SKM-1 treated with dmso at 0.1 percent for 144 hours (cell line): ENCODE measurements around the gene SELPLG.
"Not testable (repeated sequence)": the region's sequence is repeated elsewhere in the genome, so short reads cannot be mapped to it uniquely, and the experiment has no call there.

Experiments
- DNase-seq: peaks from one replicate; lab custom pipeline; 2025; ENCODE audit not compliant: unreplicated experiment; lab: John Stamatoyannopoulos, UW

SELPLG gene, protein sequence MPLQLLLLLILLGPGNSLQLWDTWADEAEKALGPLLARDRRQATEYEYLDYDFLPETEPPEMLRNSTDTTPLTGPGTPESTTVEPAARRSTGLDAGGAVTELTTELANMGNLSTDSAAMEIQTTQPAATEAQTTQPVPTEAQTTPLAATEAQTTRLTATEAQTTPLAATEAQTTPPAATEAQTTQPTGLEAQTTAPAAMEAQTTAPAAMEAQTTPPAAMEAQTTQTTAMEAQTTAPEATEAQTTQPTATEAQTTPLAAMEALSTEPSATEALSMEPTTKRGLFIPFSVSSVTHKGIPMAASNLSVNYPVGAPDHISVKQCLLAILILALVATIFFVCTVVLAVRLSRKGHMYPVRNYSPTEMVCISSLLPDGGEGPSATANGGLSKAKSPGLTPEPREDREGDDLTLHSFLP

DNA sequence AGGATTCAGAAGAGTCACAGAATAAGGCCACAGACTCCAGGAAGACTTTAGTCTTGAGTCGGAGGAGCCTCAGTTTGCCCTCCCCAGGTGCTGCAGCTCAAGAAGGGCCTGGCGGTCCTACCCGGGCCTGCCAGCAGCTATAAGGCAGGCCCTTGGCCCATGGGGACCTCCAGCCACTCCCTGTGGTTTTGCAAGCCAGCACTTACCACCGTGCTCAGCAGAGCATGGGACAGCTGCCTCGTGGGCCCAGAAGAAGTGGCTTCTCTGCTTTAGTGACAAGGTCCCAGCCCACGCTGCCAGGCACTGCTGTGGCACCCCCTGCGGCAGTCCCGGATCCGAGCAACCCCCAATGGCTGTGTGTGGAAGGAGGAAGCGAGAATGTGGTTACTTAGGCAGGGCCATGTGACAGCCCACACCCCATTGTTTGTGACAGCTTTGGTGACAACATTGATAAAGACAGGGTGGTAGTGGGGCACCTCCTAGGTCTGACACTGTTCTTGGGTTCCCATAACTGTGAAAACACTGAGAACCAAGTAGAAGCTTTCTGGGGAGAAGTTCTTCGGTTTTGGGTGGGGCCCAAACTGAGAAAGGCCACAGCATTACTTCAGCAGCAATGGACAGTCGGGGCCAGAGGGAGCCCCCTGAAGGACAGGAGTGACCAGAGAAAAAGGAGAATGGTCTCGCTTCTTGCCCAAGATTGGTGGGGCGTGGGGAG, at the start of gene SELPLG:
TSS of gene SELPLG (minus strand) at position 361 of the 715 bp plus-strand sequence. CDS start 9,587 bp downstream, outside the sequence.
- peak; percentile 10 for DNase-seq

DNA sequence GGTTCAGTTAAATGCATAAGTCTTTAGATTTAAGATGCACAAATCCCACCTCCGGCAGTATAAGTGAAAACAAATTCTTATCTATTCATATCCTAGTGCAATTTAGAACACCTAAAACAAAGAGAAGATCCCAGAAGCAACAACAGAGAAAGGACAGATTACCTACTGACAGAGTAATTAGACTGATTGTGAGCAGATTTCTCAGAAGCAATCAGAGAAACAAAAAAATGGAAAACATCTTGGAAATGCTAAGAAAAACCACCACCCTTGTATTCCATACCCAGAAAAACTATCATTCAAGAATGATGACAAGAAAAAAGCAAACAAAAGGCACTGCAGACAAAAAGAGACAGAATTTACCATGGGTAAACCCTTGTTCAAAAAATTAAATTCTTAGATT, 47.6 kb upstream of the SELPLG start:
- DNase-seq, result no peak

DNA sequence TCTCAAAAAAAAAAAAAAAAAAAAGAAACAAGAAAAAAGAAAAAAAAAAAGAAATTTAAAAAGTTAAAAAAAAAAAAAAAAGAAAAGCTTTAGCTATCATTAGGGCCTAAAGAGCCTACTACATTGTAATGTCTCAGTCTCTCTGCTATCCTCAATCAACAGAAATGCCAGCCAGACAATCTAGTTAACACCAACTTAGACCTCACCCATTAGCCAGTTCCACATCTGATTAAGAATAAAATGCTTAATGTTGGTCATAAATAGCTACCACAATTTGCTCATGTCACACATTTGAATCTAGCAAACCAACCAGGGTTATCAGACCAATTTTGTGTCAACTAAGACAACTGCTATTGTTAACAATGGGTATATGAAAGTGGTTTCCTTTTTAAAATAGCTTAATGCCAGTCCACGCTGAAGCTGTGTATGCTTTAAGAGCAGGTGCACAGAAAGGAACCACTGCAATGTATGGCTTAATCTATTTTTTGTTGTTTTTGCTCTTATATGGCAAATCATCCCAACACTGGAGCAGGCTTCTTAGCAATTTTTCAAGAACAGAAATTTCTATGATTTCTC, 45.5 kb upstream of the SELPLG start:
- no peak for DNase-seq

DNA sequence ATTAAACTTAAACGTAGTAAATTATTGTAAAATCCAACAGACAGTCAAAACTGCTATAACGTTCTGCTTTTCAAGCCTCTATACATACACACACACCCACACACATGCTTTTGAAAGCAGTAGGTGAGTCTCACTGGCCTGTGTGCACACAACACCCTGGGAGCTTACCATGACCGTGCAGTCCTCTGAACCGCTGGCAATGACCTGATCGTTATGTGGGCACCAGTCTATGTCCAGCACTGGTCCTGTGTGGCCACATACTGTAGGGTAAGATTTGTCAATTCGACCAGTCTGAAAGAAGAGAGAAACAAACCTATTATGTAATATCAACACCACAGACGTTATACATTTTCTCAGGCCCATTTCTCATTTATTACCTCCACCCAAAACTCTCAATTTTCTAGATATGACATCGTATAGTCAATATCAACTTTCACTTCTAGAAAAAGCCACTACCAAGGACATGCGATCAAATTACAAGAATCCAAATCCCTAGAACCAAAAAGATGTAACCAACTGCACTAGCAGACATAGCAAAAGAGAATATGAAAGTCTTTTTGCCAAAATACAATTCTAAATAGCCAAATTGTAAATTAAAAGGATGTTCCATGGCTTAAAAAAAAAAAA, 44.5 kb upstream of the SELPLG start:
- no peak for DNase-seq

DNA sequence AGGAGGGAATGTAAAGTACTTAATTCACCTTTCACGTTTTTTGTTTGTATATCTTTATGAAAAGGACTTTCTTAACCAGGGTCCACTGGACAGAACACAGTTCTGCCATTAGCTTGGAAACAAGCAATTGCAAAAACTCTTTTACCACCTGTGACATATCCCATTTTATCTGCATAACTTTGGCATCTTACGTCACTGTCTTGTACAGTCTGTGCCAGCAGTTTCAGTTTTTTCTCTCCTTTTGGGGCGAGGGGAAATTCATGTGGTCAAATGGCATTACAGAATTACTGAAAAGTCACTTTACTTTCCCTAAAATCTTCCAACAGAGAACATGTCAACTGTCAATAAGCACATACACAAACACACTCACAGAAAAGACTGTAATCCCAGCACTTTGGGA, 43.7 kb upstream of the SELPLG start:
- DNase-seq, result no peak

DNA sequence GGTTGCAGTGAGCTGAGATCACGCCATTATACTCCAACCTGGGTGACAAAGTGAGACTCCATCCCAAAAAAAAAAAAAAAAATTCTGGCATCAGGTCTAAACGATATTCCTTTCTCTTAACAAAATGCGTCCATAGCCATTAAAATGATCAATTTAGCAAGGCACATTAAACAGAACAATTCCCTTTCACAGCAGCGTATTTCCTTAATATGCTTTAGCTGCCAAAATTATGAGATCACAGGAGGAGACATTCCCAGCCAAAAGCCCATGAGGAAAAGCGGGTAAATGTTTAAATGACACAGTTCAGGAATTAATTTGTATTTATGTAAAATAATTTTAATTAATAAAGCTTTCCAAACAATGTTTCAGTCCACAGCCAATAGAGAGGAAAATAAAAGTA, 43.0 kb upstream of the SELPLG start:
- DNase-seq, result no peak

DNA sequence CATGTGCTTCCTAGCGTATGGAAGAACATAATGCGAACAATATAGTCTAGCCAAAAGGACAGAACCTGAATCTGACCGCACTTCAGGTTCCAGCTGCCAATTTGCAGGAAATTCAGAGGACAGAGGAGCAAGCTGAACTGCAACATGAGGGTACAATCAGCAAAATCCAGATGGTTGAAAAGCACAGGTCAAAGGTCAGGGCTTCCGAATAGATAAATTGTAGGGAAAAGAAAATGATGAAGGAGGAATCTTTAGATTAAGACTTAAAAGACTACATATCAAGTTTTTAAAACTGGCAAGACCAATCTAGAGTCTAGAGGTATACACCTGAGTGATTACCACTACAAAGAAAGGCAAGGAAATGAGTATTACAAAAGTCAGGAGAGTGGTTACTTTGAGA, 42.1 kb upstream of the SELPLG start:
- no peak for DNase-seq

DNA sequence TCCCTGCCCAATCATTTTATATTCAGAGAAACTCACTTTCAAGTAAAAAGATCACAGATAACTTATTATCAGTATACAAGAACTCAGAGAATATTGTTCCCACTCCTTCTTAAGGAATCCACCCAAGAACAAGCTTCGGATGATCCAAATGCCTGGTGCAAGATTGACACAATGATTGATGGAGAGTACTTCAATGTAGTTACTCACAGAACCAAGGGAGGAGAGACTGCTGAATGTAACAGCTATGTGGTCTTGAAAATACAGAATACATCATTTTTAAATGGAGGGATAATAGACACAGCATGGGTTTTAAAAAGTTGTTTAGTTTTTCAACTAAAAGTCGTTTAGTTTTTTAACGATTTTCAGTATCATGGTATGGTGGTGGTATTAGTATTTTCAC, 38.4 kb upstream of the SELPLG start:
- no peak for DNase-seq

DNA sequence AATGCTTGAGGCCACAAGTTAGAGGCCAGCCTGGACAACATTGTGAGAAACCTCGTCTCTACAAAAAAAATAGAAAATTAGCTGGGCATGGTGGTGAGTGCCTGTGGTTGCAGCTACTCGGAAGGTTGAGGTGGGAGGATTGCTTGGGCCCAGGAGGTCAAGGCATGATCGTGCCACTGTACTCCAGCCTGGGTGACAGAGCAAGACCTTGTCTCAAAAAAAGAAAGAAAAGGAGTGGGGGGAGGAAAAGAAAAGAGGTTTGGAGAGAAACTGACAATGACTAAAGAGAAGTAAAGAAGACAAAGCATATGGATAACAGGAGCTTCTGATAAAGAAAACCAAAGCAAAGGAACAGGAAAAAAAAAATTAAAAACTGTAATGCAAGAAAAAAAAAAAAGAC, 37.4 kb upstream of the SELPLG start:
- no peak for DNase-seq

DNA sequence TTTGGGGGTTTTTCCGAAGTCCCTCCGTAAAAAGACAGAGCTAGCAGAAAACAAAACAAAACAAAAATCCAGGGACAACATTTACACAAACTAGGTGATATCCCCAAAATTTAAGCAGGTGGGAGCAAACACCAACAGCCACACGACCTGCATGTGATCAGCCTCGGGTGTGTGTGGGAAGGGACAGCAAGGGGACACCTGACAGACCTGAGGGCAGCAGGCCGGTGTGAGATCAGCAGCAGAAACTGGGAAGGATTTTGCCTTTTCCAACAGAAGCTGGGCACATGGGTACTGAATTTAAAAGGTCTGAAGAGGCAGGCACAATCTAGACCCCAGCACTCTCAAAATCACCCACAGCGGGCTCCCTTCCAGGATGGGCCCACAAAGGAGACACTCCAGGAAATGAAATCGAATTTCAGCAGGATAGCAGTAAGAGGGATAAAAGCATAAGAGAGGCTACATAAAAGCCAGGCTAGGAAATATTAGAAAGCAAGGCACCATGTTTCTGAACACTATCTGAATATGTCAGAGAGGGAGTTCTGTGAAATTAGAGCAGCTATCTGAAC, 36.5 kb upstream of the SELPLG start:
- no peak for DNase-seq

DNA sequence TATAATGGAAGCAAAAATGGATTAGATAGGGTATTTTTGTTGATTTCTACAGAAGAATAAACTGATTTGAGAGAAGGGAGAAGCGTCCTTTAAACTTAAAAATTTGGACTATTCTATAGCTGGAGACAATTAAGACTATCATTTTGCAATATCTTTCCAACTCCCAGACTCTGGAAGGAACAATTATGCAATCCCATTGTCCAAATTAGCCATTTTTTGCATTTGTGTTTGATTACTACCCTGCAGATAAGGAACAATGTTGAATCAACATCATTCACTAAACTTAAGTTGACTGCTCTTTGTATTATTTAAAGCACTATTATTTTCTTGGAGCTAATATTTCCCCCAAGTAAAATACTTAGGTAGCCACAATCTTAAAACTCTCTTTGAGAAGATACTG, 34.8 kb upstream of the SELPLG start:
- DNase-seq, result no peak

DNA sequence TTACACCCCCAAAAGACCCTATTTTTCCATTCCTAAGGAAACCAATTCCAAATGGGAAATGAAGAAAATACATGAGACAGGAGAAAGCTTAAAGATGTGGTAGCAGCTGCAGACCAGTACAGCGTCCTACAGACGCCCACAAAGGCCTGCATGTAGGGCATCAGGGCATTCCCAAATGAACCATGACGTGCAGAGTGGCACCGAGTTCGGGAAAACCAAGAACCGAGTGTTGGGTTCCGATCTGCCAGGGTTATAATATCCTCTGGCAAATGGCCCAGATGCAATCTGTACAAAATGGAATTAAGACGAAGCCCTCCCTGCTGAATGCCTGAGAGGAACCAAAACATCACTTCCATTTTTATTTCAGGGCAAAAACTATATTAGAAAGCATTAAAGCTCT, 34.4 kb upstream of the SELPLG start:
- no peak for DNase-seq

DNA sequence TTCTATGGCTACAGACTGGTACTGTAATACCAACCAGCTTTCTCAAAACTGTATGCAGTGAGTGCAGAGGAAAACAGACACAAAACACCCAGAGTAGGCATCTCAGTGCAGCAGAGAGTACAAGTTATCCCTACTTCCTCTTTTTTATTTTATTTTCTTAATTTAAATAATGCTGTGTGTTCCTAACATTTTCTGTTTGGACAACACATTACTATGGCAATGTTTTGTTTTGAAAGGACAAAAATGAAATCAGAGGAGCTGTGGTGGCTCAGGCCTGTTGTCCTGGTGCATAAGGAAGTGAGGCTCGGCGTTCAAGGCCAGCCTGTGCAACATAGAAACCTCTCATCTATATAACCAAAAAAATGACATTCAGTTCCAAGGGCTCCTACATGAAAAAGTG, 33.7 kb upstream of the SELPLG start:
- no peak for DNase-seq

DNA sequence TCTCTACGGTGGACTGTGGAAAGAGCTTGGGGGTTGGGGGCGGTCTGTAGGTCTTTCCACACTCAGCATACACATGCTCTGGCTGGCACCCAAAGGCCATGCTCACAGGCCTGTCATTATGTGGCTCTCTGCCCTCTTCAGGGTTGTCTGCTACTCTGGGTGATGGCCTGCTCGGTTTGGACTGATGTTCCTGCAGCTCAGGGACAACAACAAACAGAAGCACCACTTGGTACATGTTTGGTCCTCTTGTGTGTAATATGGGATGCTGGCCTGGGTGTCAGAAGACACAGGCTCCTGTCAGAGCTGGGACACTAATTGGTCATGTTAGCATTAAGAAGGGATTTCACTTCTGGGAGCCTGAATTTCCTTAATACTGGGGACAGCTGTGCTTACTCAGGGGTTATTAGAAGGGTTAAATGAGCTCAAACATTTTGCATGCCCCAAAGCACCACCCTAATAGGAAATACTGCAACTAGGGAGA, 32.7 kb upstream of the SELPLG start:
- no peak for DNase-seq

DNA sequence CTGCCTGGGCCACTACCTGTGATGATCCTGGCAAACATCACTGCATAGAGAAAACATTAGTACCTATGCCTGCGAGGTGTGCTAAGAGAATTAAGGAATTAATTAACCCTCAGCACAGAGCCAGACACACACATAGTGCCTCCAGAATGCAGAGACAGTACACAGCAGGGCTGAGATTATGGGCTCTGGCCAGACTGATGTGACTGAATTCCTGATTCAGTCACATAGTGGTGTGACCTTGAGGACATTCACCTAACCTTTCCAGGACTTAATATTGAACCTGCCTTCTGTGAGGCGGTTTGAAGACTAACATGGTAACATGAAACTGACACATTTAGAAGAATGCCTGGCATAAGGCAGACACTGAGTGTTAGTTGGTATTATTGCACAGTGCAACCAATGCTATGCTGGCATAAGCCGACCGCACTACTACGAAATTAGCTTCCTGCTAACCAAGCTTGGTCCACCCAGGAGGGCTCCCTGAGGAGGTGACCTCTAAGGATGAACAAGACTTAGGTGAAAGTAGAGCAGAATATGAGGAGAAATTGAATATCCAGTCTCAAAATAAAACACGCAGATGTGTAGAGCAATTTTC, 32.0 kb upstream of the SELPLG start:
- no peak for DNase-seq

DNA sequence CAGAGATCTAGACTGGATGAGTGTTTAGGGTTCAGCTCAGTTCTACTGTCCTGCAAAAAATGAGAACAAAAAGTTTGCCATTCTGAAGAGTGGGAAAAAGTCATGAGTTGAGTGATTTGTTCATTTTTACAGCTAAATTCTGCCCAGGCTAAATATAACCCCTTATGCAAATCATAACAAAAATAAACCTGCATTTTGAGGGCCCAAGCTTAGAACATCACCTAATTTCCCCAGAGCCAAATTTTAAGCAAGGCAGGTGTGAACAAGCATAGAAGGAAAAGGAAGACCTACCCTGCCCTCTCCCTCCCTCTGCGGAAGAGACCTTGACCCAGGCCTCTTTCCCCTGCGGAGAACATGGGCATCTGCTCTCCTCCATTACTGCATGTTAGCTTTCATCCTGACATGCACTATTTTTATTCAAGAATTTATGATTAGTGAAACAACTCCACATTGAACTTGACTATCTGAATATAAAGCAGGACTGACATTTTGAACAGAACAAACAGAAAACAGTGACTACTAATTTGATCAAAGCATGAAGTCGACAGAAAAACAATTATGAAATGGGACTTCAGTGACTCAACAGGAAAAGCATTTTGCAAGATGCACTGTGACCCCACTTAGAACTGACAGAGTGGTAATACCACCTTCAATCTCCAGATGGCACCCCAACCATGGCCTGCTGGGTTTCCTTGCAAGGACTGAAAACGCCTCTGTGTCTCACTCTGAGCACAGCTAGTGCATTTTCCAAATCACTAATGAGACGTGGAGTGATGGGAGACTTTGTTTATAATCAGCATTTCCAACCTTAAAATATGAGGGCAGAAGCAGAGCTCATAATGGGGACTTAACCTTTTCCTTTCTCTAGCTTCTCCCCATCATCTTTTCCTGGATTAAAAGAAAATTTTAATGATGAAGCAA, 30.9 kb upstream of the SELPLG start:
- peak; percentile 64 for DNase-seq

DNA sequence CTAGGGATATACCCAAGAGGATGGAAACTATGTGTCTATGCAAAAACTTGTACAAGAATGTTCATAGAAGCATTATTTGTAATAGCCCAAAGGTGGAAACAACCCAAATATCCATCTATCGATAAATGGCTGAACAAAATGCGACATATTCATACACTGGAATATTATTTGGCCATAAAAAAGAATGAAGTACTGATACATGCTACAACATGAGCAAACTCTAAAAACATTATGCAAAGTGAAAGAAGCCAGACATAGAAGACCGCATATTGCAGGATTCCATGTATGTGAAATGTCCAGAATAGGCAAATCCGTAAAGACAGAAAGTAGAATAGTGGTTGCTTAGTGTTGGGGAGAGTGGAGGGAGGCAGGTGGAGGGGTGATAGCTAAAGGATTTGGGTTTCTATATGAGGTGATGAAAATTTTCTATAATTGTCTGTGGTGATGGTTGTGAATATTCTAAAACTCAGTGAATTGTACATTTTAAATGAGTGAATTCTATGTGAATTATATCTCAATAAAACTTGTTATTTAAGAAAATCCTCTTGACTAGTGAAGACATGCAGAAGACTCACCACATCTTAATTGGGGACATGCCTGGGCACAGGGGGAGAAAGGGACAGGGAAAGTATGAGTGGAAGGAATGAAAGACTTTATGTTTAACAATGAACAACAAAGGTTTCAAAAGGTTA, 29.8 kb upstream of the SELPLG start:
- no peak for DNase-seq

DNA sequence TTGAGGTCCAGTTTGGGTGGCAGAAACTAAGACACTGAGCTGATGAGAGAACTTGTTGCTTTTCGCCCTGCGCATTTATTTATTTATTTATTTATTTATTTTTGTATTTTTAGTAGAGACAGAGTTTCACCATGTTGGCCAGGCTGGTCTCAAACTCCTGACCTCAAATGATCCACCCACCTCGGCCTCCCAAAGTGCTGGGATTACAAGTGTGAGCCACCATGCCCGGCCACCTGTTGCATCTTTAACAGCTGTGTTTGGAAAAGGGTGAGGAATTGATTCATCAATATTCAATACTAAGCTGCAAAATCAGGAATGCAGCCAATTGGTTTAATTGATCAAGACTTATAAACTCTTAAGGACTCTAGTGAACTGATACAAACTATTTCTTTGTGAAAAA, 24.4 kb upstream of the SELPLG start:
- not testable (repeated sequence) for DNase-seq

DNA sequence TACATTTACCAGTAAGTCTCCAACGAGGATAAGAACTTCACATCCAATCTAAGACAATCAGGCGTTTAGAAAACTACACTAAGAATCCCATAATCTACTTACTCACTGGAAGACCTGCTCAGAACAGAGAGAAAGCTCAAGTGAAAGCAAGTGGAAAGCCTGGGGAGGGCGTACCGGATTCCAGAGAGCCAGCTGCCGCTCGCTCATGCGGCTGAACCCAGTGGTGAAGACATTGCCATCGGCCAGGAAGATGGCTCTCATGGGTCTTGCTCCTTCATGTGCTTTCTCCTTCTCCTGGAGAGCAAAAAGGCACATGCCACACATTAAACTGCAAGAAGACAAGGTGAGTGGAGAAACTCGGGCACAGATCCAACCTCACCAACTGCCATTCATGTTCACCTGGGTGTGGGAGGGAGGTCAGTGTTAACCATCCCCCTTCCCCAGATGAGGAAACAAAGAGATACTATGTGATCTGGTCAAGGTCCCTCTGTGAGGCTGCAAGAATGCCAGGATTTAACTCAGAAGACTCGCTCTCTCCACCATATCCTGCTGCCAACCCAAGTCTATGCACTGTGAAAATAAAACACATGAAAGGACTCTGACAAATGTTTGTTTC, 23.5 kb upstream of the SELPLG start:
- no peak for DNase-seq
